GM20000 (cell line): Measurements from ENCODE around the gene DMAC1.

Source experiments
- DNase-seq: peaks from one replicate; pipeline ENCODE4 v3.0.0; 2012; ENCODE audit warnings: low spot score
- CTCF ChIP-seq: IDR thresholded peaks from 2 replicates; pipeline ENCODE4 v1.5.1; 2012; ENCODE audit warnings: mild to moderate bottlenecking, control low read depth; ENCODE audit errors: extremely low read depth, missing control alignments

Gene DMAC1

GRCh38 chr9:7770111-7770510 is 29.5 kb downstream of the DMAC1 start:
- TF ChIP-seq CTCF, result no peak
- DNase-seq, result no peak

GRCh38 chr9:7762600-7762999 is 37.0 kb downstream of the DMAC1 start:
- DNase-seq, result no peak
- TF ChIP-seq CTCF, result no peak

GRCh38 chr9:7760014-7760415 is 39.6 kb downstream of the DMAC1 start:
- DNase-seq, result no peak
- no peak for TF ChIP-seq CTCF

GRCh38 chr9:7756088-7756487 is 43.5 kb downstream of the DMAC1 start:
- no peak for TF ChIP-seq CTCF

GRCh38 chr9:7752481-7752880 is 47.1 kb downstream of the DMAC1 start:
- TF ChIP-seq CTCF, result no peak
- no peak for DNase-seq

More at GRCh38 chr9:7756088-7756487, 43.5 kb downstream of the DMAC1 start:
- DNase-seq, result peak; percentile 47
